GM23338 (cell line): ENCODE results near the gene SYT5. TPM values are rescaled to one million over a fixed set of nuclear protein-coding genes. Genes with fewer than 3 reads are reported as not detected.

Experiments used
- ATAC-seq: fragments of 200-7000 bp; cut with Tn5 transposase; 3 replicates; pipeline ENCODE4 v1.9.1; 2020
- DNase-seq: peaks from one replicate; pipeline ENCODE4 v3.0.0-alpha.2; 2015; ENCODE audit warnings: low spot score
- H2AFZ ChIP-seq: fragments of 200-600 bp; sonication (generic); 2 replicates; pipeline ENCODE4 v1.8.0; 2016; ENCODE audit warnings: antibody characterized with exemption, mild to moderate bottlenecking, moderate library complexity
- H3F3A ChIP-seq: fragments of 200-600 bp; sonication (generic); replicated peaks from 2 replicates; pipeline ENCODE4 v1.8.0; 2017; ENCODE audit warnings: antibody characterized with exemption, mixed run types, low read depth
- H3K27ac ChIP-seq: fragments of 200-600 bp; sonication (generic); 2 replicates; pipeline ENCODE4 v1.6.1; 2016; ENCODE audit warnings: low read depth
- H3K27me3 ChIP-seq: fragments of 200-600 bp; sonication (generic); 2 replicates; pipeline ENCODE4 v1.8.0; 2016; ENCODE audit warnings: mild to moderate bottlenecking, mixed run types, moderate library complexity; ENCODE audit not compliant: insufficient read depth
- H3K36me3 ChIP-seq: fragments of 200-600 bp; sonication (generic); 2 replicates; pipeline ENCODE4 v1.8.0; 2016; ENCODE audit warnings: mild to moderate bottlenecking; ENCODE audit not compliant: insufficient read depth
- H3K4me1 ChIP-seq: fragments of 200-600 bp; sonication (generic); 2 replicates; pipeline ENCODE4 v1.8.0; 2016; ENCODE audit warnings: mild to moderate bottlenecking, moderate library complexity; ENCODE audit not compliant: insufficient read depth
- H3K4me2 ChIP-seq: fragments of 200-600 bp; sonication (generic); 2 replicates; pipeline ENCODE4 v1.7.1; 2017; ENCODE audit warnings: mixed run types
- H3K4me3 ChIP-seq: fragments of 200-600 bp; sonication (generic); 2 replicates; pipeline ENCODE4 v1.6.1; 2016; ENCODE audit warnings: mixed run types
- H3K79me2 ChIP-seq: fragments of 200-600 bp; sonication (generic); replicated peaks from 2 replicates; pipeline ENCODE4 v1.8.0; 2017; ENCODE audit warnings: mild to moderate bottlenecking; ENCODE audit not compliant: insufficient read depth
- H3K9me2 ChIP-seq: fragments of 200-600 bp; sonication (generic); 2 replicates; pipeline ENCODE4 v1.8.0; 2017; ENCODE audit not compliant: insufficient read depth
- H4K20me1 ChIP-seq: fragments of 200-600 bp; sonication (generic); replicated peaks from 2 replicates; pipeline ENCODE4 v1.8.0; 2017; ENCODE audit warnings: mild to moderate bottlenecking; ENCODE audit not compliant: insufficient read depth
- H3K27ac Mint-ChIP-seq: 2 replicates; pipeline ENCODE4 v1.8.0; 2020; ENCODE audit warnings: inconsistent platforms, mild to moderate bottlenecking, moderate library complexity, mixed read lengths
- H3K27me3 Mint-ChIP-seq: 3 replicates; pipeline ENCODE4 v1.8.0; 2022; ENCODE audit warnings: low read depth, mild to moderate bottlenecking, moderate library complexity, mixed read lengths, inconsistent platforms; ENCODE audit not compliant: insufficient read depth, poor library complexity
- H3K36me3 Mint-ChIP-seq: 3 replicates; pipeline ENCODE4 v1.8.0; 2021; ENCODE audit warnings: low read depth, mild to moderate bottlenecking, inconsistent platforms, moderate library complexity, mixed read lengths
- H3K4me1 Mint-ChIP-seq: 3 replicates; pipeline ENCODE4 v1.8.0; 2020; ENCODE audit warnings: mild to moderate bottlenecking, inconsistent platforms, mixed read lengths
- H3K4me3 Mint-ChIP-seq: 3 replicates; pipeline ENCODE4 v1.8.0; 2021; ENCODE audit warnings: moderate library complexity, mild to moderate bottlenecking, inconsistent platforms, mixed read lengths
- H3K9me3 Mint-ChIP-seq: 3 replicates; pipeline ENCODE4 v1.8.0; 2020; ENCODE audit warnings: moderate library complexity, mild to moderate bottlenecking, inconsistent platforms, mixed read lengths
- CREB1 ChIP-seq: fragments of 250-450 bp; sonication (Bioruptor Pico); IDR thresholded peaks from 2 replicates; pipeline ENCODE4 v1.5.0; 2020; ENCODE audit warnings: low read depth, mild to moderate bottlenecking, moderate library complexity
- CTCF ChIP-seq, 2 experiments: fragments of 200-600 bp in 1 of 2; sonication (generic) in 1 of 2; conservative IDR thresholded peaks; 2 replicates each; pipeline versions ENCODE4 v1.5.1 to v1.6.1; 2016 to 2017; ENCODE audit warnings: antibody characterized with exemption in 2 of 2, low read depth in 2 of 2, mild to moderate bottlenecking in 2 of 2, moderate library complexity in 1 of 2
- ETS1 ChIP-seq: IDR thresholded peaks from 2 replicates; pipeline ENCODE4 v1.6.1; 2016; ENCODE audit warnings: antibody characterized with exemption
- EZH2 ChIP-seq: fragments of 200-600 bp; sonication (generic); IDR thresholded peaks from one replicate; pipeline ENCODE4 v1.8.0; 2017; ENCODE audit warnings: antibody characterized with exemption, mild to moderate bottlenecking, low read depth; ENCODE audit not compliant: unreplicated experiment
- EZH2phosphoT487 ChIP-seq: fragments of 200-600 bp; sonication (generic); IDR thresholded peaks from one replicate; pipeline ENCODE4 v1.8.1; 2018; ENCODE audit warnings: antibody characterized with exemption; ENCODE audit not compliant: unreplicated experiment
- JUNB ChIP-seq: IDR thresholded peaks from one replicate; pipeline ENCODE4 v1.6.1; 2016; ENCODE audit warnings: antibody characterized with exemption; ENCODE audit not compliant: unreplicated experiment
- NANOG ChIP-seq: IDR thresholded peaks from 2 replicates; pipeline ENCODE4 v1.6.1; 2016; ENCODE audit warnings: antibody characterized with exemption, borderline replicate concordance
- POLR2AphosphoS5 ChIP-seq: IDR thresholded peaks from 2 replicates; pipeline ENCODE4 v1.6.1; 2016; ENCODE audit warnings: antibody characterized with exemption, low read depth
- REST ChIP-seq: IDR thresholded peaks from one replicate; pipeline ENCODE4 v1.6.1; 2018; ENCODE audit warnings: antibody characterized with exemption; ENCODE audit not compliant: unreplicated experiment
- STAT1 ChIP-seq: IDR thresholded peaks from one replicate; pipeline ENCODE4 v1.6.1; 2016; ENCODE audit warnings: antibody characterized with exemption; ENCODE audit not compliant: unreplicated experiment
- ZNF114 ChIP-seq: fragments of 250-450 bp; sonication (Bioruptor Pico); IDR thresholded peaks from 2 replicates; pipeline ENCODE4 v1.5.0; 2020; ENCODE audit warnings: mild to moderate bottlenecking, moderate library complexity
- ZNF331 ChIP-seq: fragments of 250-450 bp; sonication (Bioruptor Pico); IDR thresholded peaks from 2 replicates; pipeline ENCODE4 v1.5.0; 2020; ENCODE audit warnings: low read depth, mild to moderate bottlenecking, moderate library complexity
- ZNF462 ChIP-seq: fragments of 250-450 bp; sonication (Bioruptor Pico); IDR thresholded peaks from 2 replicates; pipeline ENCODE4 v1.5.0; 2020; ENCODE audit warnings: mild to moderate bottlenecking, moderate library complexity
- polyA plus RNA-seq: library from polyadenylated mRNA; unstranded; fragments of >200 nt; fragmentation: Nextera tagmentation; extraction: Ambion mirVana; gene quantifications from 2 replicates; pipeline ENCODE4 v1.2.1, GENCODE V29; 2016
- total RNA-seq: library from RNA; depleted of rRNA; stranded (reverse); fragments of >200 nt; shearing (Covaris generic); gene quantifications from 2 replicates; pipeline ENCODE4 v1.2.3, GENCODE V29; 2014

SYT5 gene
- total and polyA plus RNA-seq, 2 experiments from 2014 or later = 2.1 to 4.7 TPM

GRCh38 chr19:55166530-55167268 is 13.4 kb downstream of the SYT5 start, which contains the start of gene DNAAF3:
DNAAF3 (minus strand) TSS chr19:55166613; CDS start chr19:55166413, 200 bp downstream.
- H3K79me2 ChIP-seq = no peaks in the 10 kb centered on the region
- H3K4me1 ChIP-seq = peaks cover 6% of the 10 kb centered on the region; the same call in 1 of the 2 replicates
- H3K27ac Mint-ChIP-seq = peak within 1 kb of the TSS; percentile 99
- H3F3A ChIP-seq = 0 out of 2 replicates have a peak, but pooled peaks cover 3% of the 10 kb centered on the region
- peaks cover 30% of the 10 kb centered on the region for H3K27me3 Mint-ChIP-seq
- no peaks in the 10 kb centered on the region for H3K36me3 ChIP-seq
- no peak within 1 kb of the TSS for H3K27ac ChIP-seq
- H3K4me3 Mint-ChIP-seq = peak within 1 kb of the TSS; percentile 85
- H3K9me3 Mint-ChIP-seq = no peaks in the 10 kb centered on the region
- H3K27me3 ChIP-seq = peaks cover 50% of the 10 kb centered on the region
- TF ChIP-seq STAT1 = no peak
- TF ChIP-seq JUNB = no peak
- TF ChIP-seq ETS1 = no peak
- TF ChIP-seq POLR2AphosphoS5 = no peak
- no peak for TF ChIP-seq ZNF462
- no peak; the same call in none of the 2 replicates for TF ChIP-seq CREB1
- no peak for TF ChIP-seq EZH2phosphoT487
- TF ChIP-seq NANOG = no peak
- TF ChIP-seq EZH2 = no peak
- no peak for TF ChIP-seq ZNF114 (CRISPR knock-in tag)
- no peak for TF ChIP-seq ZNF331 (CRISPR knock-in tag)
- TF ChIP-seq CTCF (conservative IDR thresholded peaks at IDR 0.05; ENCODE audit: low read depth in 2 of 2) = no peak
- TF ChIP-seq REST = no peak
- no peaks in the 10 kb centered on the region for H3K9me2 ChIP-seq
- peak; percentile 99 for DNase-seq
- peak within 1 kb of the TSS; percentile 80 for H3K4me2 ChIP-seq
- H2AFZ ChIP-seq = peak within 1 kb of the TSS; percentile 50
- H4K20me1 ChIP-seq = no peaks in the 10 kb centered on the region
- H3K36me3 Mint-ChIP-seq = no peaks in the 10 kb centered on the region
- peak within 1 kb of the TSS; percentile 58 for H3K4me3 ChIP-seq
- H3K4me1 Mint-ChIP-seq = peaks cover 11% of the 10 kb centered on the region; the same call in 2 of the 3 replicates
- ATAC-seq = peak; percentile 93
